Subcutaneous adipose tissue (tissue), 4 donors: Measurements from ENCODE around the gene NEUROD6. TPM values are rescaled to one million over a fixed set of nuclear protein-coding genes. Genes with fewer than 3 reads are reported as not detected.

Experiments used
- total RNA-seq, 4 donors: library from RNA; depleted of rRNA; stranded (reverse); fragments of >200 nt; gene quantifications; one replicate each; pipeline ENCODE4 v1.1.0, GENCODE V29; 2016
- TF ChIP-seq, protein P1 (sequence below): fragments of 450-650 bp; IDR thresholded peaks from one replicate; pipeline ENCODE4 v1.5.1; 2016; ENCODE audit warnings: low read depth, mild to moderate bottlenecking, control low read depth, antibody characterized with exemption, moderate library complexity

Gene NEUROD6
- total RNA-seq, 4 donors from 2014 or later, result not detected

DNA sequence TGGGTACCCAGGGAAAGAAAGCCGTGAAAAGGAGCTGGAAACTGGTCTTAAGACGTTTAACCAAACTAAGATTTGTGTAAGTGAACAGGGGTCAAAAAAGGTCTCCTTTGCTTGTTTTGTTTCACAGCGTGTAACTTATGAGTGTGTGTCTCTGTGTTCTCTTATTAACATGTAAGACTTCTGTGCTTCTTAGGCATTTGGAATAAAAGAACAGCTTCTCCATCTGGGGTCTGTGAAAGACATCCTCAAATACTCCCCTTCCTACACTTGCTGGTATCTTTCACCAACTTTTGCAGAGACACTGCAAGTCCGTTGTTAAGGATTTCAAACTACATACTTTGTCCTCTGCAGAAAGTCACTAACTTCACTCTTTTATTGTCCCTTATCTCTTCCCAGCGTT is 615 bp upstream of the NEUROD6 start:
- TF ChIP-seq, protein P1, sequence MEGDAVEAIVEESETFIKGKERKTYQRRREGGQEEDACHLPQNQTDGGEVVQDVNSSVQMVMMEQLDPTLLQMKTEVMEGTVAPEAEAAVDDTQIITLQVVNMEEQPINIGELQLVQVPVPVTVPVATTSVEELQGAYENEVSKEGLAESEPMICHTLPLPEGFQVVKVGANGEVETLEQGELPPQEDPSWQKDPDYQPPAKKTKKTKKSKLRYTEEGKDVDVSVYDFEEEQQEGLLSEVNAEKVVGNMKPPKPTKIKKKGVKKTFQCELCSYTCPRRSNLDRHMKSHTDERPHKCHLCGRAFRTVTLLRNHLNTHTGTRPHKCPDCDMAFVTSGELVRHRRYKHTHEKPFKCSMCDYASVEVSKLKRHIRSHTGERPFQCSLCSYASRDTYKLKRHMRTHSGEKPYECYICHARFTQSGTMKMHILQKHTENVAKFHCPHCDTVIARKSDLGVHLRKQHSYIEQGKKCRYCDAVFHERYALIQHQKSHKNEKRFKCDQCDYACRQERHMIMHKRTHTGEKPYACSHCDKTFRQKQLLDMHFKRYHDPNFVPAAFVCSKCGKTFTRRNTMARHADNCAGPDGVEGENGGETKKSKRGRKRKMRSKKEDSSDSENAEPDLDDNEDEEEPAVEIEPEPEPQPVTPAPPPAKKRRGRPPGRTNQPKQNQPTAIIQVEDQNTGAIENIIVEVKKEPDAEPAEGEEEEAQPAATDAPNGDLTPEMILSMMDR, result no peak

DNA sequence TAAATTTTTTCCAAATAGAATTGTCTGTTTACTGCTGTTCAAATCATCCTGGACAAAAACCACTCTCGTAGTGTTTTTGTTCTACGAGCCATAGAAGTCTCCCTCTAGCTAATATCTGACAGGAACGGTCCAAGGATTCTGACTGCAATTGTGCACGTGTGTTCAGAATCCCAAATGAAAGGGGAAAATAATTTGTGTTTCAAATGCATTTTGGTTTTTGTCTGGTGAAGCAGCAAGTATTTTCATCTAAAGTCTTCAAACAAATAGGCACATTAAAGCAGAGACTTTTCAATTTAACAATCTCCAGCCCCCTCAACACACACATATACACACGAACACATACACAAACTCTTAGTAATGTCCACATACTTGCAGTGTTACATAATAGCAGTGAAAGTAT is 475 bp downstream of the NEUROD6 start:
- TF ChIP-seq, protein P1, result no peak

DNA sequence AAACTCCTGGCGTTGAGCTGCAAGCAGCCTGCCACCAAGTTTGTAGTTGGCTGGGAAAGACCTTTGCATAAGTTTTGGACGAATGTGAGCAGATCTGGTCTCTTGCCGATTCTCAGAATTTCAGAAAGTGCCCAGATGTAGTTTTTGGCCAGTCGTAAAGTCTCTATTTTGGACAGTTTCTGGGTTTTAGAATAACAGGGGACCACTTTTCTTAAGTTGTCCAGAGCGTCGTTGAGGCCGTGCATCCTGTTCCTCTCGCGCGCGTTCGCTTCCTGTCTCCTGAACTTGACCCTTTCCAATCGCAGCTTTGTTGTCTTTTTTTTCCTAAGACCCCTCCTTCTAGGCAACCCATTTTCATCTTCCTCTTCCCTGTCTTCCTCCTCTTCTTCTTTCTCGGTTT is 1.8 kb downstream of the NEUROD6 start:
- TF ChIP-seq, protein P1, result no peak

DNA sequence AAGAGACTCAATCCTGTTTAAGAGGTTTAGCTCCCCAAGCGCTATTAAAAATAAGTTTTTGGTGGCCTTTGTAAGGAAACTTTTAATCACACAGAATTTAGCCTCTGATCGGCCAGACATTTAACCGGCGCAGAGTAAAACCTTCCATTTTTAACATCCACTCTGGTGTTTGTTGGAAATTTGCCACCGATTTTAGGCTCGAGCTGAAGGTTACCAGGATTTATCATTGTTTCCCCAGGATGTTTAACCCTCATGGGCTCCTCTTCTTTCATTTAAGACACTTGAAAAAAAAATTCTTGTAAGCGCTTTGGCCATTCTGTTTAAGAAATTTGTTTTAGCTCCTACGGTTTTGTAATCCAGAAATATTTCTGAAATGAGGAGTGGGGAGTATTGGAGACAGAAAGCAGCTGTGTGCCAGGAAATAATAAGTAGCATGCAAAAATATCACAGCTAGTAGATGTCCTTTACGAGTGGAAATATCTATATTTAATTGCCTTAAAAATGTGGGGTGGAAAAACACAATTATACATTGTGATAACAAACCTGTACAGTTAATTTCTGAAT is 3.4 kb downstream of the NEUROD6 start:
- TF ChIP-seq, protein P1, result no peak

DNA sequence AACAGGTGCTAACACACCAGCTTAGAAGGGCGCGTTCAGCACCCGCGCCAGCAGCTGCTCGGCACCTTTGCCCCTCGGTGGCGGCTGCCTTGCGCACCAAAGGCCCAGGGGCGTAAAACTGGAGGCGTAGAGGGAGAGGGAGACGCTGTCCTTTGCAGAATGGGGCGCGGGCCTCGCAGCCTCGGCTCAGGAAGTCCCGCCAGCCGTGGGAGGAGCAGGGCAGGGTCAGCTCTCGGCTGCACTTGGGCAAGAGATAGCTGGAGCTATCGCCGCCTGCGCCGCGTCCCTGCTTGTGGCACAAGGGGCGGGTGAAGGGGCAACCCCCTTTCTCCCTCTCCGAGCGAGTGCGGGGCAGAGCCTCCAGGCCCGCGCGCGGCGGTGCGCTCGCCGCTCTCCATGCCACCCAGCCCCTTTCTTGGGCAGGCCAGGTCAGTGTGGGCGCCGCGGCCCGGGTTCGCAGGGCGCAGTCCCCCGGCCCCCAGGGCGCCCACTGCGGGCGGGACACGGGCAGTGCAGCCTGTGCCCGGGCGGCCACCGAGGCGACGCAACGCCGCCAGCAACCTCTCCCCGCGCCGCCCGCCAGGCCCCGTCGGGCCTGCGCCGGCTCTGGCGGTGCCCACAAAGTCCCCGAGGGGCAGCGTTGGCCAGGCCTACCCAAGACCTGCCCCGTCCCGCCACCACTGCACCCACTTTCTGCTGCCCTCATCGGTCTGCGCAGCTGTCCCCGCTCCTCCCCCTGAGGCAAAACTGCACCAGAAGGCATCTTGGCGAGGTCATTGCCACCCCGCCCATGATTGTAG is 4.1 kb downstream of the NEUROD6 start:
- TF ChIP-seq, protein P1, result no peak

DNA sequence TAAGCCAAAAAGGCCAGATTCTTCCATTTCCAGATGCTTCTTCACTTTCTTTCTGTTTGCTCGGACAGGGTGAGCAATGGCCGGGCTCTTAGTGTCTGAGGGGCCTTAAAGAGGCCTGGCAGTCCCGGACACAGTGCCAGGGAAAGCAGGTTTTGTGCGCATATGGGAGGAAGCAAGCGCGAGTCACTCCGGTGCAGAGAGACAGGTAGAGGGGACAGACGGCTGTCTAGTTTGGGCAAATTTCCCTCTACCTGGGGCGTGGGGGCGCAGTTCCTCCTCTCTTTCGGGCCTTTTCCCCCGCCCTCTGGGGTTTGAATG is 4.7 kb downstream of the NEUROD6 start:
- TF ChIP-seq, protein P1, result no peak

DNA sequence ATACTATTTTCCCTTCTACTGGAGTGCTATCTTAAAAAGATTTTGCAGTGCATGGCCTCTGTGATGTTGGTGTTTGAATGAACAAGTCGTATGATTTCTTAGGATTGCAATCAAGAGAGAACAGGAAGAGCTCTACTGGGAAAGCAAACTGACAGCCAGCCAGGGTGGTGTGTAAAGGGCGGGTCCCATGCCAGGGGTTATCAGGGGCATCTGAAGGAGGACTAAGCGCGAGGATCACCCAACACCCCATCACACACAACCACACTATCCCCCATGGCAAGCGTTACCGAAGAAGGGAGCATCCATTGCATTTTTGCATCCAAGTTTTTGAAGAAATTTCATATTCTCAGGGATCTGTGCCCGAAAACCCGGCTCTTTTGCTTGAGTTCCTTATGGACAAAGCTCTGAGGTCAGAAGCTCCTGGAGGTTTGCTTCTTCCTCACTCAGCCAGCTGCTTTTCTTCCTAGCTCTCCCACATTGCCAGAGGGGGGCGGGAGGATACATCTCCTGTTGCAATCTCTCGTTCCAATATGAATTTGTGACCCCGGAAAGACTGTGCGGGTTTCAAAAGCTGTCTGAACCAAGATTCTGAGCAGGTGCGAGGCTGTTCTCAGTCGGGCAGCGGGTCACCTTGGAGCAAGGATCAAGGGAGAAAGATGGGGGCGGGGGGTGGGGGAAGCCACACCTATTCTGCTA is 5.2 kb downstream of the NEUROD6 start:
- TF ChIP-seq, protein P1, result no peak
